ENCODE data around the gene DHCR24. TPM values are rescaled to one million over a fixed set of nuclear protein-coding genes. Genes with fewer than 3 reads are reported as not detected.

DHCR24 gene
- total RNA-seq, 2 donors from 2014 or later: 23.6 to 32.3 TPM

DNA sequence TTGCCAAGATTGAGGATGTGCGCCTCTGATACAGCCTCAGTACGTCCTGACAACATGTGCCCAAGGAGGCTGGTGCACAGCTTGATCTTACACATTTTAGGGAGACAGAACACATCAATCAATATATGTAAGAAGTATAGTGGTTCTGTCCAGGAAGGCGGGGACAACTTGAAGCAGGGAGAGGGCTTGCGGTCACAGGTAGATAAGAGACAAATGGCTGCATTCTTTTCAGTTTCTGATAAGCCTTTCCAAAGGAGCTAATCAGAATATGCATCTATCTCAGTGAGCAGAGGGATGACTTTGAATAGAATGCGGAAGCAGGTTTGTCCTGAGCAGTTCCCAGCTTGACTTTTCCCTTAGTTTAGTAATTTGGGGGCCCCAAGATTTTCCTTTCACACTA is 10.2 kb downstream of the DHCR24 start:
- H3K27me3 ChIP-seq: no peaks in the 10 kb centered on the region
- intact Hi-C loops (cut with DNase I): no loop called here
- no peak overlapping the region for H3K4me3 ChIP-seq
- H3K4me1 ChIP-seq: no peaks in the 10 kb centered on the region
- no peak for TF ChIP-seq POLR2A (IDR thresholded peaks at IDR 0.05)
- no peak for TF ChIP-seq CTCF (IDR thresholded peaks at IDR 0.05)
- peaks cover 3 to 19% of the 10 kb centered on the region in 2 donors for H3K36me3 ChIP-seq (replicated peaks in 1 of 2; ENCODE audit: insufficient read depth in 1 of 2, low read depth in 2 of 2)
- H3K27ac ChIP-seq: peak overlapping the region in 1 of 4 donors; percentile 25
- DNase-seq (no peak), ATAC-seq (no peak)
- no peaks in the 10 kb centered on the region for H3K9me3 ChIP-seq
- WGBS, 2 donors: 72 to 86% methylated on average over 5 of the region's 5 CpGs

GRCh38 chr1:54875000-54875399 is 12.0 kb downstream of the DHCR24 start:
- no peak overlapping the region for H3K27ac ChIP-seq
- no peak for TF ChIP-seq POLR2A (IDR thresholded peaks at IDR 0.05)
- TF ChIP-seq CTCF (IDR thresholded peaks at IDR 0.05): no peak
- intact Hi-C loops (cut with DNase I): no loop called here
- H3K4me1 ChIP-seq: no peaks in the 10 kb centered on the region
- peaks cover 3 to 24% of the 10 kb centered on the region in 2 donors for H3K36me3 ChIP-seq (replicated peaks in 1 of 2; ENCODE audit: insufficient read depth in 1 of 2, low read depth in 2 of 2)
- WGBS, 2 donors: 96 to 100% methylated on average over 4 to 5 of the region's 5 CpGs
- H3K4me3 ChIP-seq: no peak overlapping the region
- no peaks in the 10 kb centered on the region for H3K27me3 ChIP-seq
- DNase-seq: no peak
- H3K9me3 ChIP-seq: no peaks in the 10 kb centered on the region
- ATAC-seq: no peak

GRCh38 chr1:54874079-54874830 is 12.7 kb downstream of the DHCR24 start:
- H3K27ac ChIP-seq: no peak overlapping the region
- 65 to 68% methylated on average over 3 of the region's 3 CpGs for WGBS, 2 donors
- no peaks in the 10 kb centered on the region for H3K9me3 ChIP-seq
- no peak overlapping the region for H3K4me3 ChIP-seq
- no peak for TF ChIP-seq POLR2A (IDR thresholded peaks at IDR 0.05)
- no peak for TF ChIP-seq CTCF (IDR thresholded peaks at IDR 0.05)
- DNase-seq (no peak), ATAC-seq (no peak)
- H3K27me3 ChIP-seq: no peaks in the 10 kb centered on the region
- H3K4me1 ChIP-seq: no peaks in the 10 kb centered on the region
- peaks cover 3 to 24% of the 10 kb centered on the region in 2 donors for H3K36me3 ChIP-seq (replicated peaks in 1 of 2; ENCODE audit: insufficient read depth in 1 of 2, low read depth in 2 of 2)
- intact Hi-C loops (cut with DNase I): no loop called here

- no peak overlapping the region for H3K4me3 ChIP-seq
- H3K36me3 ChIP-seq (replicated peaks in 1 of 2; ENCODE audit: insufficient read depth in 1 of 2, low read depth in 2 of 2): peaks cover 3 to 24% of the 10 kb centered on the region in 2 donors
- no peak overlapping the region for H3K27ac ChIP-seq
- intact Hi-C loops (cut with DNase I): no loop called here
- TF ChIP-seq POLR2A (IDR thresholded peaks at IDR 0.05) (no peak), CTCF (IDR thresholded peaks at IDR 0.05) (no peak)
- H3K27me3 ChIP-seq: no peaks in the 10 kb centered on the region
- no peaks in the 10 kb centered on the region for H3K4me1 ChIP-seq
- DNase-seq: no peak
- no peak for ATAC-seq
- 88% methylated on average over 5 of the region's 5 CpGs for WGBS, 2 donors
- H3K9me3 ChIP-seq: no peaks in the 10 kb centered on the region
Measured at GRCh38 chr1:54872036-54872331, 15.0 kb downstream of the DHCR24 start.

Measured in body of pancreas (tissue), 4 donors.